Omental fat pad (tissue), 4 donors: ENCODE data around the gene TK2. TPM values are rescaled to one million over a fixed set of nuclear protein-coding genes. Genes with fewer than 3 reads are reported as not detected.

ENCODE experiments used
- ATAC-seq: fragments of 150-250 bp; one replicate; pipeline ENCODE4 v1.9.1; 2016; ENCODE audit warnings: mild to moderate bottlenecking, moderate library complexity; ENCODE audit not compliant: low FRiP score
- DNase-seq: peaks from one replicate; pipeline ENCODE4 v3.0.0-alpha.2; 2019; ENCODE audit warnings: low spot score
- CTCF ChIP-seq, 3 donors: fragments of 450-650 bp; IDR thresholded peaks; one replicate each; pipeline ENCODE4 v1.5.1; 2016 to 2017; ENCODE audit warnings: antibody characterized with exemption in 3 of 3, mild to moderate bottlenecking in 3 of 3, moderate library complexity in 2 of 3
- small RNA-seq: library from RNA; depleted of rRNA; stranded (forward); fragments of <200 nt; gene quantifications from one replicate; pipeline ENCODE3, GENCODE V24; 2016
- total RNA-seq, 4 donors: library from RNA; depleted of rRNA; stranded (reverse); fragments of >200 nt; gene quantifications; one replicate each; pipeline ENCODE4 v1.1.0, GENCODE V29; 2016

The TK2 gene
- total RNA-seq, 4 donors from 2014 or later, result 39.9 to 69.7 (median 56.0) TPM

DNA sequence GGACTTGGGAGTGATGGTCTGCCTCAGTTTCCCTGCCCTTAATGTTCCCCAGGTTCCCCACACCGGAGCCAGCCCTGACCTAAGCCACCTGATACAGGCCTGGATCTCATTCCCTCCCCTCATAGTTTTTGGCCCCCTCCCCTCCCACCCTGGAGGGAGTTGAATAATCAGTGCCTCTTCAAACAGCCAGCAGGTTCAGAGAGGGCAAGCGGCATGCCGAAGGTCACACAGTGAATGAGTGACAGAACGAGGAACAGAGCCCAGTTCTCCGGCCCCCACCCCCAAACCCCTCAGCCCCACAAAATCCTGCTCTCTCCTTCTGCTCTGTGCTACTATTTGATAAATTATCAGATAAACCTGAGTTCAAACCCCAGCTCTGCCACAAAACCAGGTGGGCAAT lies 91.6 kb downstream of the TK2 start:
- ATAC-seq (no peak), DNase-seq (no peak)
- TF ChIP-seq CTCF (IDR thresholded peaks at IDR 0.05), result no peak

Small RNAs within 50 kb of the gene (small RNA-seq; reads per million reads assigned to genes)
- not detected for gene CKLF-CMTM1

Other genes with a start within 250 kb of the TK2 start
- 100 to 1,000 TPM in 1 of 4 donors, 10 to 100 TPM in 3; 31.8 to 237 (median 95.8) TPM for gene CDH5, start 183.4 kb downstream of the TK2 start, total RNA-seq
- 1 to 10 TPM in 2 of 4 donors, under 1 TPM in 1, not detected in 1; 0.94 to 2.2 (median 1.3) TPM for gene BEAN1, start 122.8 kb downstream of the TK2 start, total RNA-seq
- 10 to 100 TPM; 31.6 to 68.4 (median 49.2) TPM for gene CKLF, start 2.5 kb upstream of the TK2 start, total RNA-seq
- gene CMTM1, start 16.3 kb upstream of the TK2 start, total RNA-seq, result 1 to 10 TPM in 2 of 4 donors, under 1 TPM in 2; 0.93 to 1.1 (median 0.98) TPM
- gene CMTM2, start 29.3 kb upstream of the TK2 start, total RNA-seq, result 1 to 10 TPM in 3 of 4 donors, not detected in 1; 1.1 to 5.7 (median 1.2) TPM
- 10 to 100 TPM; 28.9 to 53.4 (median 43.5) TPM for gene CMTM3, start 54.6 kb upstream of the TK2 start, total RNA-seq
- 10 to 100 TPM; 12.6 to 29.9 (median 23.8) TPM for gene CMTM4, start 146.6 kb upstream of the TK2 start, total RNA-seq
- 100 to 1,000 TPM; 120 to 199 (median 169) TPM for gene DYNC1LI2, start 201.5 kb upstream of the TK2 start, total RNA-seq